Measurements from ENCODE around the gene ALK. TPM values are rescaled to one million over a fixed set of nuclear protein-coding genes. Genes with fewer than 3 reads are reported as not detected.
"Not testable (repeated sequence)": the region's sequence is repeated elsewhere in the genome, so short reads cannot be mapped to it uniquely, and the experiment has no call there.

The ALK gene
- total RNA-seq, 2 experiments from 2014 or later, result not detected

DNA sequence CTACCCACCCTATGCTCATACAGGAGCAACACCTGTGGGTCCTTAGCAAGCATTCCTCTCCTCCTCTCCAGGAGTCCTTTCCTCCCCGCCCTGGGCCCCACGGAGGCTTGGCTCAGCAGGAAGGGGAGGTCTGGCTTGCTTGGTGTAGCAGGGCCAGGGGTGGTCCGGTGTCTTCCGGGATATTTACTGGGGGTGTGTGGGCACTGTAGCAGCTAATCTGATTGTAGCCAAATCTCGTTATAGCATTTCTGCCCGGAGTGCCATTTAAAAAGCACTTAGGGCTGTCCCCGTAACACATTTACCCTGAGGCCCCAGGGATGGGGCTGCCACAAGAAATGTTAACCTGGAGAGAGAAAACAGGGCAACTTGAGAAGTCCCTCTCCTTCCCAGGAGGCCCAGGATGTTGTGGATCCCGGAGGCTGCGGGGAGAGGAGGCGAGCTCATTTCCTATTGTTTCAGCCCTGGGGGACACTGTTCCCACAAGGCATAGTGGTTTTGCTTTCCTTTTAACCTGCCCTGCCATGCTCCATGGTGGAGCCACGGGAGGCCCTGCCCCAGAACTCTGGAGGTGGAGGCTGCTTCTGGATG, 671.6 kb downstream of the ALK start:
- intact Hi-C loops (cut with micrococcal nuclease), result no loop called here
- CTCF ChIA-PET, result no interaction called here
- Mint-ChIP-seq H3K27me3 (peaks cover 2% of the 10 kb centered on the region), H3K27ac (no peak overlapping the region), H3K36me3 (ENCODE audit: low read depth) (no peaks in the 10 kb centered on the region), H3K9me3 (no peaks in the 10 kb centered on the region), H3K4me1 (ENCODE audit: low read depth) (no peaks in the 10 kb centered on the region), H3K4me3 (no peak overlapping the region)
- TF ChIP-seq, protein P1, sequence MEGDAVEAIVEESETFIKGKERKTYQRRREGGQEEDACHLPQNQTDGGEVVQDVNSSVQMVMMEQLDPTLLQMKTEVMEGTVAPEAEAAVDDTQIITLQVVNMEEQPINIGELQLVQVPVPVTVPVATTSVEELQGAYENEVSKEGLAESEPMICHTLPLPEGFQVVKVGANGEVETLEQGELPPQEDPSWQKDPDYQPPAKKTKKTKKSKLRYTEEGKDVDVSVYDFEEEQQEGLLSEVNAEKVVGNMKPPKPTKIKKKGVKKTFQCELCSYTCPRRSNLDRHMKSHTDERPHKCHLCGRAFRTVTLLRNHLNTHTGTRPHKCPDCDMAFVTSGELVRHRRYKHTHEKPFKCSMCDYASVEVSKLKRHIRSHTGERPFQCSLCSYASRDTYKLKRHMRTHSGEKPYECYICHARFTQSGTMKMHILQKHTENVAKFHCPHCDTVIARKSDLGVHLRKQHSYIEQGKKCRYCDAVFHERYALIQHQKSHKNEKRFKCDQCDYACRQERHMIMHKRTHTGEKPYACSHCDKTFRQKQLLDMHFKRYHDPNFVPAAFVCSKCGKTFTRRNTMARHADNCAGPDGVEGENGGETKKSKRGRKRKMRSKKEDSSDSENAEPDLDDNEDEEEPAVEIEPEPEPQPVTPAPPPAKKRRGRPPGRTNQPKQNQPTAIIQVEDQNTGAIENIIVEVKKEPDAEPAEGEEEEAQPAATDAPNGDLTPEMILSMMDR (IDR thresholded peaks at IDR 0.05), result no peak
- POLR2A ChIA-PET, result no interaction called here
- no peak for ATAC-seq
- no peak for DNase-seq

DNA sequence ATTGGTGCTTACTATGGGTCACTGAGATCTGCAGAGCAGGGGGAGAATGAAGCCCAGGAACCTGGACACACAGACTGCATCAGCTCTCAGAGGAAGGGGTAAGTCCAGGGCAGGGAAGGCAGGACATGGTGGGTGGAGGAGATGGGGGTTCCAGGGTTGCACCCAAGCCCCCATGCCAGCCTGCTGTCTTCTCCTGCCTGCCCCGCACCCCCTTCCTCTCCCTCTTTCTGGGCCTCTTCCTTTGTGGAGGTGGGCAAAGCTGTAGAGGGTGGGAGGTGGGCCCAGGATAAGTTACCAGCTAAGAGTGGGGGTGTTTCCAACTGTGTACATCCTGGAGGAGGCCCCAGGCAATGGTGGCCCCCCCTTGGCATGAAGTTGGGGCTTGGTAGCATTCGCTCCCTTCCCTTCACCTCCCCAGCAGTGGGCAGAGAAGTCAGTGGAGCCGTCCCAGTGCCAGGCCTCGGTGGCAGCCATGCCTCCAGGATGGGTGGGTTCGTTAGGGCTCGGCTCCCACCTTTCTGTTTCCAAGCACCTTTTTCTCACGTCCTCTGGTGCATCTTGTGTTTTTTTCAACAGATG, 674.0 kb downstream of the ALK start:
- TF ChIP-seq, protein P1 (IDR thresholded peaks at IDR 0.05), result no peak
- Mint-ChIP-seq H3K27me3 (no peaks in the 10 kb centered on the region), H3K36me3 (ENCODE audit: low read depth) (no peaks in the 10 kb centered on the region), H3K4me1 (ENCODE audit: low read depth) (no peaks in the 10 kb centered on the region), H3K27ac (no peak overlapping the region), H3K4me3 (no peak overlapping the region), H3K9me3 (no peaks in the 10 kb centered on the region)
- intact Hi-C loops (cut with micrococcal nuclease), result no loop called here
- DNase-seq, result no peak
- CTCF ChIA-PET, result no interaction called here
- no peak for ATAC-seq
- POLR2A ChIA-PET, result no interaction called here

- H3K27me3 Mint-ChIP-seq, result no peaks in the 10 kb centered on the region
- no peak overlapping the region for H3K4me3 Mint-ChIP-seq
- TF ChIP-seq, protein P1 (IDR thresholded peaks at IDR 0.05), result no peak
- intact Hi-C loops (cut with micrococcal nuclease), result no loop called here
- ChIA-PET CTCF (no interaction called here), POLR2A (no interaction called here)
- H3K9me3 Mint-ChIP-seq, result no peaks in the 10 kb centered on the region
- no peaks in the 10 kb centered on the region for H3K4me1 Mint-ChIP-seq (ENCODE audit: low read depth)
- DNase-seq, result no peak
- H3K27ac Mint-ChIP-seq, result no peak overlapping the region
- ATAC-seq, result no peak
- no peaks in the 10 kb centered on the region for H3K36me3 Mint-ChIP-seq (ENCODE audit: low read depth)
These were observed 674.7 kb downstream of the ALK start for GRCh38 chr2:29246383-29247300.

GRCh38 chr2:29245742-29246382, 675.5 kb downstream of the ALK start:
- Mint-ChIP-seq H3K27ac (no peak overlapping the region), H3K27me3 (peaks cover 2% of the 10 kb centered on the region), H3K4me1 (ENCODE audit: low read depth) (no peaks in the 10 kb centered on the region), H3K36me3 (ENCODE audit: low read depth) (no peaks in the 10 kb centered on the region), H3K9me3 (no peaks in the 10 kb centered on the region), H3K4me3 (no peak overlapping the region)
- TF ChIP-seq, protein P1 (IDR thresholded peaks at IDR 0.05), result no peak
- DNase-seq (no peak), ATAC-seq (no peak)
- ChIA-PET CTCF (no interaction called here), POLR2A (no interaction called here)
- intact Hi-C loops (cut with micrococcal nuclease), result no loop called here

DNA sequence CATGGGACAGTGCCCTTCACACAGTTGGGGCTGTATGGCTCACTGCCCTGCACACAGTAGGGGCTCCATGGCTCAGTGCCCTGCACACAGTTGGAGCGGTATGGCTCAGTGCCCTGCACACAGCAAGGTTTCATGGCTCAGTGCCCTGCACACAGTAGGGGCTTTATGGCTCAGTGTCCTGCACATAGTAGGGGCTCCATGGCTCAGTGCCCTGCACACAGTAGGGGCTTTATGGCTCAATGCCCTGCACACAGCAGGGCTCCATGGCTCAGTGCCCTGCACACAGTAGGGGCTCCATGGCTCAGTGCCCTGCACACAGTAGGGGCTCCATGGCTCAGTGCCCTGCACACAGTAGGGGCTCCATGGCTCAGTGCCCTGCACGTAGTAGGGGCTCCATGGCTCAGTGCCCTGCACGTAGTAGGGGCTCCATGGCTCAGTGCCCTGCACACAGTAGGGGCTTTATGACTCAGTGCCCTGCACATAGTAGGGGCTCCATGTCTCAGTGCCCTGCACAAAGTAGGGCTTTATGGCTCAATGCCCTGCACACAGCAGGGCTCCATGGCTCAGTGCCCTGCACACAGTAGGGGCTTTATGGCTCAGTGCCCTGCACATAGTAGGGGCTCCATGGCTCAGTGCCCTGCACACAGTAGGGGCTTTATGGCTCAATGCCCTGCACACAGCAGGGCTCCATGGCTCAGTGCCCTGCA, 676.2 kb downstream of the ALK start:
- CTCF ChIA-PET; H3K27me3 Mint-ChIP-seq; intact Hi-C loops (cut with micrococcal nuclease); H3K4me1 Mint-ChIP-seq (ENCODE audit: low read depth); ATAC-seq; H3K9me3 Mint-ChIP-seq; POLR2A ChIA-PET; DNase-seq; H3K4me3 Mint-ChIP-seq; H3K27ac Mint-ChIP-seq; H3K36me3 Mint-ChIP-seq (ENCODE audit: low read depth): not testable (repeated sequence)
